GM23338 (cell line): ENCODE results near the gene TACC3. TPM values are rescaled to one million over a fixed set of nuclear protein-coding genes. Genes with fewer than 3 reads are reported as not detected.
A peak's percentile ranks its signal among the peaks of the same experiment; 100 is the strongest.

Experiments used
- ATAC-seq: fragments of 200-7000 bp; cut with Tn5 transposase; 3 replicates; pipeline ENCODE4 v1.9.1; 2020
- DNase-seq: peaks from one replicate; pipeline ENCODE4 v3.0.0-alpha.2; 2015; ENCODE audit warnings: low spot score
- H2AFZ ChIP-seq: fragments of 200-600 bp; sonication (generic); 2 replicates; pipeline ENCODE4 v1.8.0; 2016; ENCODE audit warnings: antibody characterized with exemption, mild to moderate bottlenecking, moderate library complexity
- H3F3A ChIP-seq: fragments of 200-600 bp; sonication (generic); replicated peaks from 2 replicates; pipeline ENCODE4 v1.8.0; 2017; ENCODE audit warnings: antibody characterized with exemption, mixed run types, low read depth
- H3K27ac ChIP-seq: fragments of 200-600 bp; sonication (generic); 2 replicates; pipeline ENCODE4 v1.6.1; 2016; ENCODE audit warnings: low read depth
- H3K27me3 ChIP-seq: fragments of 200-600 bp; sonication (generic); 2 replicates; pipeline ENCODE4 v1.8.0; 2016; ENCODE audit warnings: mild to moderate bottlenecking, mixed run types, moderate library complexity; ENCODE audit not compliant: insufficient read depth
- H3K36me3 ChIP-seq: fragments of 200-600 bp; sonication (generic); 2 replicates; pipeline ENCODE4 v1.8.0; 2016; ENCODE audit warnings: mild to moderate bottlenecking; ENCODE audit not compliant: insufficient read depth
- H3K4me1 ChIP-seq: fragments of 200-600 bp; sonication (generic); 2 replicates; pipeline ENCODE4 v1.8.0; 2016; ENCODE audit warnings: mild to moderate bottlenecking, moderate library complexity; ENCODE audit not compliant: insufficient read depth
- H3K4me2 ChIP-seq: fragments of 200-600 bp; sonication (generic); 2 replicates; pipeline ENCODE4 v1.7.1; 2017; ENCODE audit warnings: mixed run types
- H3K4me3 ChIP-seq: fragments of 200-600 bp; sonication (generic); 2 replicates; pipeline ENCODE4 v1.6.1; 2016; ENCODE audit warnings: mixed run types
- H3K79me2 ChIP-seq: fragments of 200-600 bp; sonication (generic); replicated peaks from 2 replicates; pipeline ENCODE4 v1.8.0; 2017; ENCODE audit warnings: mild to moderate bottlenecking; ENCODE audit not compliant: insufficient read depth
- H3K9me2 ChIP-seq: fragments of 200-600 bp; sonication (generic); 2 replicates; pipeline ENCODE4 v1.8.0; 2017; ENCODE audit not compliant: insufficient read depth
- H4K20me1 ChIP-seq: fragments of 200-600 bp; sonication (generic); replicated peaks from 2 replicates; pipeline ENCODE4 v1.8.0; 2017; ENCODE audit warnings: mild to moderate bottlenecking; ENCODE audit not compliant: insufficient read depth
- H3K27ac Mint-ChIP-seq: 2 replicates; pipeline ENCODE4 v1.8.0; 2020; ENCODE audit warnings: inconsistent platforms, mild to moderate bottlenecking, moderate library complexity, mixed read lengths
- H3K27me3 Mint-ChIP-seq: 3 replicates; pipeline ENCODE4 v1.8.0; 2022; ENCODE audit warnings: low read depth, mild to moderate bottlenecking, moderate library complexity, mixed read lengths, inconsistent platforms; ENCODE audit not compliant: insufficient read depth, poor library complexity
- H3K36me3 Mint-ChIP-seq: 3 replicates; pipeline ENCODE4 v1.8.0; 2021; ENCODE audit warnings: low read depth, mild to moderate bottlenecking, inconsistent platforms, moderate library complexity, mixed read lengths
- H3K4me1 Mint-ChIP-seq: 3 replicates; pipeline ENCODE4 v1.8.0; 2020; ENCODE audit warnings: mild to moderate bottlenecking, inconsistent platforms, mixed read lengths
- H3K4me3 Mint-ChIP-seq: 3 replicates; pipeline ENCODE4 v1.8.0; 2021; ENCODE audit warnings: moderate library complexity, mild to moderate bottlenecking, inconsistent platforms, mixed read lengths
- H3K9me3 Mint-ChIP-seq: 3 replicates; pipeline ENCODE4 v1.8.0; 2020; ENCODE audit warnings: moderate library complexity, mild to moderate bottlenecking, inconsistent platforms, mixed read lengths
- CREB1 ChIP-seq: fragments of 250-450 bp; sonication (Bioruptor Pico); IDR thresholded peaks from 2 replicates; pipeline ENCODE4 v1.5.0; 2020; ENCODE audit warnings: low read depth, mild to moderate bottlenecking, moderate library complexity
- CTCF ChIP-seq, 2 experiments: fragments of 200-600 bp in 1 of 2; sonication (generic) in 1 of 2; conservative IDR thresholded peaks; 2 replicates each; pipeline versions ENCODE4 v1.5.1 to v1.6.1; 2016 to 2017; ENCODE audit warnings: antibody characterized with exemption in 2 of 2, low read depth in 2 of 2, mild to moderate bottlenecking in 2 of 2, moderate library complexity in 1 of 2
- ETS1 ChIP-seq: IDR thresholded peaks from 2 replicates; pipeline ENCODE4 v1.6.1; 2016; ENCODE audit warnings: antibody characterized with exemption
- EZH2 ChIP-seq: fragments of 200-600 bp; sonication (generic); IDR thresholded peaks from one replicate; pipeline ENCODE4 v1.8.0; 2017; ENCODE audit warnings: antibody characterized with exemption, mild to moderate bottlenecking, low read depth; ENCODE audit not compliant: unreplicated experiment
- EZH2phosphoT487 ChIP-seq: fragments of 200-600 bp; sonication (generic); IDR thresholded peaks from one replicate; pipeline ENCODE4 v1.8.1; 2018; ENCODE audit warnings: antibody characterized with exemption; ENCODE audit not compliant: unreplicated experiment
- JUNB ChIP-seq: IDR thresholded peaks from one replicate; pipeline ENCODE4 v1.6.1; 2016; ENCODE audit warnings: antibody characterized with exemption; ENCODE audit not compliant: unreplicated experiment
- NANOG ChIP-seq: IDR thresholded peaks from 2 replicates; pipeline ENCODE4 v1.6.1; 2016; ENCODE audit warnings: antibody characterized with exemption, borderline replicate concordance
- POLR2AphosphoS5 ChIP-seq: IDR thresholded peaks from 2 replicates; pipeline ENCODE4 v1.6.1; 2016; ENCODE audit warnings: antibody characterized with exemption, low read depth
- STAT1 ChIP-seq: IDR thresholded peaks from one replicate; pipeline ENCODE4 v1.6.1; 2016; ENCODE audit warnings: antibody characterized with exemption; ENCODE audit not compliant: unreplicated experiment
- ZNF114 ChIP-seq: fragments of 250-450 bp; sonication (Bioruptor Pico); IDR thresholded peaks from 2 replicates; pipeline ENCODE4 v1.5.0; 2020; ENCODE audit warnings: mild to moderate bottlenecking, moderate library complexity
- ZNF331 ChIP-seq: fragments of 250-450 bp; sonication (Bioruptor Pico); IDR thresholded peaks from 2 replicates; pipeline ENCODE4 v1.5.0; 2020; ENCODE audit warnings: low read depth, mild to moderate bottlenecking, moderate library complexity
- ZNF462 ChIP-seq: fragments of 250-450 bp; sonication (Bioruptor Pico); IDR thresholded peaks from 2 replicates; pipeline ENCODE4 v1.5.0; 2020; ENCODE audit warnings: mild to moderate bottlenecking, moderate library complexity
- polyA plus RNA-seq: library from polyadenylated mRNA; unstranded; fragments of >200 nt; fragmentation: Nextera tagmentation; extraction: Ambion mirVana; gene quantifications from 2 replicates; pipeline ENCODE4 v1.2.1, GENCODE V29; 2016
- total RNA-seq: library from RNA; depleted of rRNA; stranded (reverse); fragments of >200 nt; shearing (Covaris generic); gene quantifications from 2 replicates; pipeline ENCODE4 v1.2.3, GENCODE V29; 2014
- TF ChIP-seq, protein P1 (sequence below): IDR thresholded peaks from one replicate; pipeline ENCODE4 v1.6.1; 2018; ENCODE audit warnings: antibody characterized with exemption; ENCODE audit not compliant: unreplicated experiment

TACC3 gene
- total and polyA plus RNA-seq, 2 experiments from 2014 or later, result 120 TPM

GRCh38 chr4:1715002-1715758 is 6.1 kb upstream of the TACC3 start:
- TF ChIP-seq ETS1 (no peak), POLR2AphosphoS5 (no peak), CTCF (conservative IDR thresholded peaks at IDR 0.05; ENCODE audit: low read depth in 2 of 2) (no peak), ZNF114 (CRISPR knock-in tag) (no peak), ZNF331 (CRISPR knock-in tag) (no peak), CREB1 (no peak), ZNF462 (CRISPR knock-in tag) (no peak), EZH2phosphoT487 (no peak), STAT1 (no peak), EZH2 (no peak), JUNB (no peak), NANOG (no peak)
- TF ChIP-seq, protein P1, sequence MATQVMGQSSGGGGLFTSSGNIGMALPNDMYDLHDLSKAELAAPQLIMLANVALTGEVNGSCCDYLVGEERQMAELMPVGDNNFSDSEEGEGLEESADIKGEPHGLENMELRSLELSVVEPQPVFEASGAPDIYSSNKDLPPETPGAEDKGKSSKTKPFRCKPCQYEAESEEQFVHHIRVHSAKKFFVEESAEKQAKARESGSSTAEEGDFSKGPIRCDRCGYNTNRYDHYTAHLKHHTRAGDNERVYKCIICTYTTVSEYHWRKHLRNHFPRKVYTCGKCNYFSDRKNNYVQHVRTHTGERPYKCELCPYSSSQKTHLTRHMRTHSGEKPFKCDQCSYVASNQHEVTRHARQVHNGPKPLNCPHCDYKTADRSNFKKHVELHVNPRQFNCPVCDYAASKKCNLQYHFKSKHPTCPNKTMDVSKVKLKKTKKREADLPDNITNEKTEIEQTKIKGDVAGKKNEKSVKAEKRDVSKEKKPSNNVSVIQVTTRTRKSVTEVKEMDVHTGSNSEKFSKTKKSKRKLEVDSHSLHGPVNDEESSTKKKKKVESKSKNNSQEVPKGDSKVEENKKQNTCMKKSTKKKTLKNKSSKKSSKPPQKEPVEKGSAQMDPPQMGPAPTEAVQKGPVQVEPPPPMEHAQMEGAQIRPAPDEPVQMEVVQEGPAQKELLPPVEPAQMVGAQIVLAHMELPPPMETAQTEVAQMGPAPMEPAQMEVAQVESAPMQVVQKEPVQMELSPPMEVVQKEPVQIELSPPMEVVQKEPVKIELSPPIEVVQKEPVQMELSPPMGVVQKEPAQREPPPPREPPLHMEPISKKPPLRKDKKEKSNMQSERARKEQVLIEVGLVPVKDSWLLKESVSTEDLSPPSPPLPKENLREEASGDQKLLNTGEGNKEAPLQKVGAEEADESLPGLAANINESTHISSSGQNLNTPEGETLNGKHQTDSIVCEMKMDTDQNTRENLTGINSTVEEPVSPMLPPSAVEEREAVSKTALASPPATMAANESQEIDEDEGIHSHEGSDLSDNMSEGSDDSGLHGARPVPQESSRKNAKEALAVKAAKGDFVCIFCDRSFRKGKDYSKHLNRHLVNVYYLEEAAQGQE, result no peak
- Histone ChIP-seq H3K79me2 (peaks cover 38% of the 10 kb centered on the region), H4K20me1 (peaks cover 15% of the 10 kb centered on the region), H3K36me3 (no peaks in the 10 kb centered on the region), H3K27ac (no peak overlapping the region), H3K4me1 (peaks cover 17% of the 10 kb centered on the region; the same call in 1 of the 2 replicates), H3F3A (peaks cover 16% of the 10 kb centered on the region), H3K4me2 (no peak overlapping the region), H3K27me3 (no peaks in the 10 kb centered on the region), H2AFZ (no peak overlapping the region), H3K4me3 (no peak overlapping the region), H3K9me2 (no peaks in the 10 kb centered on the region)
- 0 out of 3 replicates have a peak overlapping the region, but pooled peaks have one; percentile 24 for H3K4me3 Mint-ChIP-seq
- peaks cover 25% of the 10 kb centered on the region for H3K4me1 Mint-ChIP-seq
- ATAC-seq, result no peak
- peak overlapping the region; percentile 74; the same call in 1 of the 2 replicates for H3K27ac Mint-ChIP-seq
- no peaks in the 10 kb centered on the region for H3K9me3 Mint-ChIP-seq
- H3K36me3 Mint-ChIP-seq, result peaks cover 19% of the 10 kb centered on the region
- peaks cover 24% of the 10 kb centered on the region for H3K27me3 Mint-ChIP-seq
- no peak for DNase-seq
